ENCODE data around the gene BHLHA9. TPM values are rescaled to one million over a fixed set of nuclear protein-coding genes. Genes with fewer than 3 reads are reported as not detected.
"Not testable (repeated sequence)": the region's sequence is repeated elsewhere in the genome, so short reads cannot be mapped to it uniquely, and the experiment has no call there.

BHLHA9 gene
- total and polyA plus RNA-seq, 2 donors (not counting 3 experiments of a cell fraction or from before 2014, with no cell fraction given) = not detected

- H3K4me3 ChIP-seq (replicated peaks in 1 of 3; ENCODE audit: insufficient read depth in 1 of 3, low read depth in 1 of 3, low read length in 3 of 3) = no peak overlapping the region
- H3K36me3 ChIP-seq (ENCODE audit: control insufficient read depth in 2 of 2, extremely low read depth in 1 of 2, insufficient read depth in 2 of 2, low read length in 2 of 2) = no peaks in the 10 kb centered on the region
- no peaks in the 10 kb centered on the region for H3K4me1 ChIP-seq (ENCODE audit: control insufficient read depth, extremely low read depth, insufficient read depth, low read length)
- no peaks in the 10 kb centered on the region for H4K20me1 ChIP-seq (replicated peaks; ENCODE audit: control insufficient read depth, extremely low read depth, insufficient read depth, low read length)
- CTCF ChIA-PET = interaction anchor here (1.1 kb wide), 1 partner anchor 60 kb away, joined by 3 read pairs; no protein-coding TSS in a partner anchor
- no peaks in the 10 kb centered on the region for H3K9me3 ChIP-seq (replicated peaks; ENCODE audit: control insufficient read depth, insufficient read depth, low read length)
- H3K79me2 ChIP-seq (ENCODE audit: control insufficient read depth, insufficient read depth, low read length) = no peaks in the 10 kb centered on the region
- no peak overlapping the region for H3K4me2 ChIP-seq (ENCODE audit: insufficient read depth, low read length)
- DNase-seq (ENCODE audit: low read depth, low spot score) (no peak), FAIRE-seq (no peak)
- H3K9me1 ChIP-seq (replicated peaks; ENCODE audit: control insufficient read depth, extremely low read depth, insufficient read depth, low read length) = no peaks in the 10 kb centered on the region
- dilution Hi-C loops (cut with MboI; ENCODE audit: extremely low pct_ligation_motif_present, low sequenced_read_pairs) (no loop called here), intact Hi-C loops (cut with micrococcal nuclease) (no loop called here)
- no peak overlapping the region for H3K9ac ChIP-seq (replicated peaks; ENCODE audit: extremely low read depth, insufficient read depth, low read length)
- TF ChIP-seq POLR2A (IDR thresholded peaks at IDR 0.05; ENCODE audit: low read depth, low read length) (no peak), POLR2AphosphoS5 (IDR thresholded peaks at IDR 0.05; ENCODE audit: insufficient read depth, low read depth, low read length) (no peak), MAX (IDR thresholded peaks at IDR 0.05; ENCODE audit: insufficient read depth, insufficient read length) (no peak), MYC (IDR thresholded peaks at IDR 0.05; ENCODE audit: low read depth, low read length) (no peak), GATA2 (IDR thresholded peaks at IDR 0.05; ENCODE audit: insufficient read depth, insufficient read length, low read depth, low read length) (no peak), FOS (IDR thresholded peaks at IDR 0.05; ENCODE audit: borderline replicate concordance, insufficient read depth, low read length) (no peak), EZH2 (IDR thresholded peaks at IDR 0.05; ENCODE audit: borderline replicate concordance, low read depth, low read length, severe bottlenecking) (no peak), JUN (IDR thresholded peaks at IDR 0.05; ENCODE audit: borderline replicate concordance, insufficient read depth, insufficient read length, low read depth) (no peak)
- TF ChIP-seq, protein P1, sequence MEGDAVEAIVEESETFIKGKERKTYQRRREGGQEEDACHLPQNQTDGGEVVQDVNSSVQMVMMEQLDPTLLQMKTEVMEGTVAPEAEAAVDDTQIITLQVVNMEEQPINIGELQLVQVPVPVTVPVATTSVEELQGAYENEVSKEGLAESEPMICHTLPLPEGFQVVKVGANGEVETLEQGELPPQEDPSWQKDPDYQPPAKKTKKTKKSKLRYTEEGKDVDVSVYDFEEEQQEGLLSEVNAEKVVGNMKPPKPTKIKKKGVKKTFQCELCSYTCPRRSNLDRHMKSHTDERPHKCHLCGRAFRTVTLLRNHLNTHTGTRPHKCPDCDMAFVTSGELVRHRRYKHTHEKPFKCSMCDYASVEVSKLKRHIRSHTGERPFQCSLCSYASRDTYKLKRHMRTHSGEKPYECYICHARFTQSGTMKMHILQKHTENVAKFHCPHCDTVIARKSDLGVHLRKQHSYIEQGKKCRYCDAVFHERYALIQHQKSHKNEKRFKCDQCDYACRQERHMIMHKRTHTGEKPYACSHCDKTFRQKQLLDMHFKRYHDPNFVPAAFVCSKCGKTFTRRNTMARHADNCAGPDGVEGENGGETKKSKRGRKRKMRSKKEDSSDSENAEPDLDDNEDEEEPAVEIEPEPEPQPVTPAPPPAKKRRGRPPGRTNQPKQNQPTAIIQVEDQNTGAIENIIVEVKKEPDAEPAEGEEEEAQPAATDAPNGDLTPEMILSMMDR (IDR thresholded peaks at IDR 0.05; ENCODE audit: extremely low read depth in 1 of 2, insufficient read depth in 1 of 2, low read depth in 1 of 2, low read length in 2 of 2) = no peak
- BruUV-seq (replicated peaks) = no TSS peak
- H3K27me3 ChIP-seq (ENCODE audit: control insufficient read depth in 2 of 2, insufficient read depth in 2 of 2, low read length in 2 of 2) = no peaks in the 10 kb centered on the region
- POLR2A ChIA-PET = no interaction called here
- H3K27ac ChIP-seq (ENCODE audit: insufficient read depth, low read depth, low read length) = no peak overlapping the region
- H2AFZ ChIP-seq (ENCODE audit: low read depth, low read length) = no peak overlapping the region
These were observed 31.0 kb upstream of the BHLHA9 start for GRCh38 chr17:1239210-1239609.

GRCh38 chr17:1240426-1240825 lies 29.8 kb upstream of the BHLHA9 start:
- H3K79me2 ChIP-seq (ENCODE audit: control insufficient read depth, insufficient read depth, low read length); H3K36me3 ChIP-seq (ENCODE audit: control insufficient read depth in 2 of 2, extremely low read depth in 1 of 2, insufficient read depth in 2 of 2, low read length in 2 of 2); CTCF ChIA-PET; H3K4me1 ChIP-seq (ENCODE audit: control insufficient read depth, extremely low read depth, insufficient read depth, low read length); intact Hi-C loops (cut with micrococcal nuclease); H3K9me3 ChIP-seq (replicated peaks; ENCODE audit: control insufficient read depth, insufficient read depth, low read length); H3K27ac ChIP-seq (ENCODE audit: insufficient read depth, low read depth, low read length); H3K27me3 ChIP-seq (ENCODE audit: control insufficient read depth in 2 of 2, insufficient read depth in 2 of 2, low read length in 2 of 2); H3K9me1 ChIP-seq (replicated peaks; ENCODE audit: control insufficient read depth, extremely low read depth, insufficient read depth, low read length); BruUV-seq (replicated peaks); dilution Hi-C loops (cut with MboI; ENCODE audit: extremely low pct_ligation_motif_present, low sequenced_read_pairs); H2AFZ ChIP-seq (ENCODE audit: low read depth, low read length); FAIRE-seq; H3K9ac ChIP-seq (replicated peaks; ENCODE audit: extremely low read depth, insufficient read depth, low read length); DNase-seq (ENCODE audit: low read depth, low spot score); H4K20me1 ChIP-seq (replicated peaks; ENCODE audit: control insufficient read depth, extremely low read depth, insufficient read depth, low read length); H3K4me2 ChIP-seq (ENCODE audit: insufficient read depth, low read length); POLR2A ChIA-PET; H3K4me3 ChIP-seq (replicated peaks in 1 of 3; ENCODE audit: insufficient read depth in 1 of 3, low read depth in 1 of 3, low read length in 3 of 3): not testable (repeated sequence)

Measured in endothelial cell of umbilical vein (primary cell).